A549 (cell line): ENCODE data around the gene SFT2D1. TPM values are rescaled to one million over a fixed set of nuclear protein-coding genes. Genes with fewer than 3 reads are reported as not detected.

Experiments used
- ATAC-seq, 2 experiments: fragments of 200-7000 bp in 1 of 2; fragments of >200 bp in 1 of 2; cut with Nextera tagmentation in 1 of 2; cut with Tn5 transposase in 1 of 2; 3 replicates each; pipeline versions ENCODE4 v1.8.0 to v1.9.1; 2018 to 2020; ENCODE audit warnings: mild to moderate bottlenecking in 1 of 2, moderate library complexity in 1 of 2
- CTCF ChIA-PET: fragments of 300-600 bp; sonication (Branson Sonifier 250); formaldehyde crosslinking; extraction: SDS; loops from one replicate; lab custom pipeline; 2021; ENCODE audit warnings: antibody characterized with exemption, inconsistent platforms; lab: Yijun Ruan, JAX
- POLR2A ChIA-PET: fragments of 350-600 bp; formaldehyde crosslinking; extraction: SDS; loops from one replicate; lab custom pipeline; 2021; ENCODE audit warnings: antibody characterized with exemption, inconsistent platforms; lab: Yijun Ruan, JAX
- DNase-seq, 2 experiments: peaks; one replicate each; pipeline versions ENCODE4 v3.0.0 to v3.0.0-alpha.2; 2011 to 2016; ENCODE audit warnings: low read depth in 1 of 2, low spot score in 1 of 2
- FAIRE-seq: peaks from 2 replicates; lab custom pipeline; 2011; peaks lifted over from hg19 to GRCh38; lab: Jason Lieb, UNC
- H3K27ac ChIP-seq, 2 experiments: fragments of >200 bp; sonication (Bioruptor Twin); formaldehyde crosslinking; 3 replicates each; pipeline ENCODE4 v1.5.1; 2016 to 2017
- H3K4me1 ChIP-seq: fragments of >200 bp; sonication (Bioruptor Twin); formaldehyde crosslinking; 3 replicates; pipeline ENCODE4 v1.6.1; 2016
- H3K4me2 ChIP-seq: fragments of >200 bp; sonication (Bioruptor Twin); formaldehyde crosslinking; 3 replicates; pipeline ENCODE4 v1.6.1; 2016
- H3K4me3 ChIP-seq: fragments of >200 bp; sonication (Bioruptor Twin); formaldehyde crosslinking; 3 replicates; pipeline ENCODE4 v1.5.1; 2016
- H3K9me3 ChIP-seq: fragments of >200 bp; sonication (Bioruptor Twin); formaldehyde crosslinking; 3 replicates; pipeline ENCODE4 v1.6.1; 2016
- ATOH8 ChIP-seq: fragments of 250-450 bp; sonication (Bioruptor Pico); IDR thresholded peaks from 2 replicates; pipeline ENCODE4 v1.5.0; 2020; ENCODE audit warnings: low read depth, mild to moderate bottlenecking, moderate library complexity
- BCL3 ChIP-seq: fragments of >200 bp; sonication (Bioruptor Twin); formaldehyde crosslinking; IDR thresholded peaks from 3 replicates; pipeline ENCODE4 v1.6.1; 2016
- CEBPB ChIP-seq, 2 experiments: fragments of >200 bp in 1 of 2; sonication (Bioruptor Twin) in 1 of 2; formaldehyde crosslinking in 1 of 2; IDR thresholded peaks; 2 replicates each; pipeline ENCODE4 v1.6.1; 2012 to 2016
- CHD4 ChIP-seq: fragments of 200-600 bp; sonication (generic); IDR thresholded peaks from 2 replicates; pipeline ENCODE4 v1.6.1; 2016; ENCODE audit warnings: antibody characterized with exemption, mild to moderate bottlenecking, borderline replicate concordance
- ESRRA ChIP-seq: fragments of 150-350 bp; IDR thresholded peaks from 2 replicates; pipeline ENCODE4 v1.6.1; 2014; ENCODE audit warnings: mild to moderate bottlenecking, low read length, borderline replicate concordance
- FOSB ChIP-seq: fragments of 250-450 bp; sonication (Bioruptor Pico); IDR thresholded peaks from 2 replicates; pipeline ENCODE4 v1.5.0; 2020; ENCODE audit warnings: mild to moderate bottlenecking, moderate library complexity
- FOXS1 ChIP-seq: fragments of 250-450 bp; sonication (Bioruptor Pico); IDR thresholded peaks from 2 replicates; pipeline ENCODE4 v1.5.0; 2020; ENCODE audit warnings: mild to moderate bottlenecking, moderate library complexity
- HDAC2 ChIP-seq: fragments of 200-600 bp; sonication (generic); IDR thresholded peaks from 2 replicates; pipeline ENCODE4 v1.6.1; 2016
- HMGXB4 ChIP-seq: fragments of 250-450 bp; sonication (Bioruptor Pico); IDR thresholded peaks from 2 replicates; pipeline ENCODE4 v1.5.0; 2021; ENCODE audit warnings: mild to moderate bottlenecking, moderate library complexity, borderline replicate concordance
- HOXA7 ChIP-seq: fragments of 250-450 bp; sonication (Bioruptor Pico); IDR thresholded peaks from 2 replicates; pipeline ENCODE4 v1.5.0; 2020; ENCODE audit warnings: mild to moderate bottlenecking, moderate library complexity
- HOXB13 ChIP-seq: fragments of 250-450 bp; sonication (Bioruptor Pico); IDR thresholded peaks from 2 replicates; pipeline ENCODE4 v1.5.0; 2020; ENCODE audit warnings: low read depth, mild to moderate bottlenecking, moderate library complexity
- JUN ChIP-seq, 2 experiments: fragments of >200 bp; sonication (Bioruptor Twin); formaldehyde crosslinking; IDR thresholded peaks; 2 replicates in 1 of 2; 3 replicates in 1 of 2; pipeline ENCODE4 v1.6.1; 2016 to 2017
- JUNB ChIP-seq: fragments of >200 bp; sonication (Bioruptor Twin); formaldehyde crosslinking; IDR thresholded peaks from 2 replicates; pipeline ENCODE4 v1.6.1; 2016
- KDM5A ChIP-seq: fragments of 200-600 bp; sonication (generic); IDR thresholded peaks from 2 replicates; pipeline ENCODE4 v1.6.1; 2016; ENCODE audit warnings: antibody characterized with exemption, mild to moderate bottlenecking
- MAZ ChIP-seq: fragments of 150-350 bp; IDR thresholded peaks from 2 replicates; pipeline ENCODE4 v1.6.1; 2014; ENCODE audit warnings: antibody characterized with exemption, low read depth, low read length, borderline replicate concordance
- PBX3 ChIP-seq: IDR thresholded peaks from 2 replicates; pipeline ENCODE4 v1.6.1; 2012
- POLR2A ChIP-seq: IDR thresholded peaks from 2 replicates; pipeline ENCODE4 v1.6.1; 2012; ENCODE audit warnings: mild to moderate bottlenecking, low read length
- POLR2AphosphoS2 ChIP-seq: conservative IDR thresholded peaks from 2 replicates; pipeline ENCODE4 v1.6.1; 2012; ENCODE audit warnings: low read length, improper control_type of control experiment, inconsistent platforms
- RAD21 ChIP-seq, 2 experiments: fragments of >200 bp in 1 of 2; sonication (Bioruptor Twin) in 1 of 2; formaldehyde crosslinking in 1 of 2; IDR thresholded peaks in 1 of 2; conservative IDR thresholded peaks in 1 of 2; 2 replicates in 1 of 2; 3 replicates in 1 of 2; pipeline ENCODE4 v1.6.1; 2012 to 2018; ENCODE audit warnings: inconsistent platforms in 1 of 2
- RCOR1 ChIP-seq: fragments of 150-350 bp; IDR thresholded peaks from 2 replicates; pipeline ENCODE4 v1.6.1; 2014; ENCODE audit warnings: antibody characterized with exemption, low read length, low read depth
- REST ChIP-seq: fragments of 200-600 bp; sonication (generic); IDR thresholded peaks from 2 replicates; pipeline ENCODE4 v1.6.1; 2016; ENCODE audit warnings: antibody characterized with exemption, mild to moderate bottlenecking, moderate library complexity
- RFX5 ChIP-seq: fragments of 450-650 bp; IDR thresholded peaks from 2 replicates; pipeline ENCODE4 v1.7.1; 2014; ENCODE audit warnings: antibody characterized with exemption, mild to moderate bottlenecking, moderate library complexity
- RNF2 ChIP-seq: fragments of 200-600 bp; sonication (generic); IDR thresholded peaks from 2 replicates; pipeline ENCODE4 v1.6.1; 2016; ENCODE audit warnings: low read depth, mild to moderate bottlenecking, antibody characterized with exemption, moderate library complexity, borderline replicate concordance
- TP53 ChIP-seq: fragments of 250-450 bp; sonication (Bioruptor Pico); IDR thresholded peaks from 2 replicates; pipeline ENCODE4 v1.5.0; 2021; ENCODE audit warnings: mild to moderate bottlenecking, moderate library complexity
- WGBS: methylation state at CpG from one replicate; pipeline ENCODE4 v1.1.6; 2017; ENCODE audit errors: missing lambda C conversion rate; 5-methylcytosine and 5-hydroxymethylcytosine counted together
- polyA plus RNA-seq, 4 experiments: library from polyadenylated mRNA; depleted of rRNA in 3 of 4; stranded (reverse); fragments of >200 nt; fragmentation: RNase III in 1 of 4; extraction: RNeasy Plus Mini Kit Qiagen cat#74134 plus additional on column Dnase treatment in 1 of 4; gene quantifications; 2 replicates in 3 of 4; 3 replicates in 1 of 4; pipeline ENCODE4 v1.2.3, GENCODE V29; 2011 to 2017

SFT2D1 gene
- polyA plus RNA-seq, 2 of the 4 experiments (the other 2 are of a cell fraction): 48.1 to 74.4 TPM

- Histone ChIP-seq H3K4me1 (peaks cover 2% of the 10 kb centered on the region; the same call in 1 of the 3 replicates), H3K4me3 (no peak overlapping the region), H3K27ac (no peak overlapping the region), H3K4me2 (no peak overlapping the region), H3K9me3 (no peaks in the 10 kb centered on the region)
- POLR2A ChIA-PET: no interaction called here
- no peak for ATAC-seq
- FAIRE-seq: no peak
- 11% methylated on average over 1 of the region's 1 CpG for WGBS
- CTCF ChIA-PET: no interaction called here
- no peak for TF ChIP-seq ATOH8 (CRISPR knock-in tag)
- TF ChIP-seq HMGXB4 (CRISPR knock-in tag): no peak
- no peak for TF ChIP-seq FOXS1 (CRISPR knock-in tag)
- TF ChIP-seq POLR2AphosphoS2: no peak
- TF ChIP-seq RFX5: no peak
- no peak for TF ChIP-seq FOSB
- no peak for TF ChIP-seq ESRRA
- TF ChIP-seq RAD21 (conservative IDR thresholded peaks at IDR 0.05 in 1 of 2, IDR thresholded peaks at IDR 0.05 in 1 of 2): no peak
- TF ChIP-seq PBX3: no peak
- TF ChIP-seq POLR2A: no peak
- TF ChIP-seq TP53: no peak
- no peak for TF ChIP-seq HOXA7
- no peak for TF ChIP-seq RCOR1
- no peak for DNase-seq
Observed at GRCh38 chr6:166379103-166379586, 36.8 kb upstream of the SFT2D1 start.

- Histone ChIP-seq H3K9me3 (no peaks in the 10 kb centered on the region), H3K4me1 (no peaks in the 10 kb centered on the region), H3K4me3 (no peak overlapping the region), H3K27ac (no peak overlapping the region), H3K4me2 (no peak overlapping the region)
- no peak for DNase-seq
- CTCF ChIA-PET: interaction anchor here (0.7 kb wide), 1 partner anchor 10 kb away, joined by 3 read pairs; no protein-coding TSS in a partner anchor
- no peak for ATAC-seq
- TF ChIP-seq HOXB13 (CRISPR knock-in tag): no peak
- TF ChIP-seq HMGXB4 (CRISPR knock-in tag): no peak
- TF ChIP-seq HOXA7: no peak
- TF ChIP-seq CEBPB (IDR thresholded peaks at IDR 0.05): no peak
- POLR2A ChIA-PET: no interaction called here
- FAIRE-seq: no peak
- 40% methylated on average over 2 of the region's 2 CpGs for WGBS
Observed at GRCh38 chr6:166377721-166378120, 35.4 kb upstream of the SFT2D1 start.

- 83% methylated on average over 1 of the region's 1 CpG for WGBS
- Histone ChIP-seq H3K9me3 (no peaks in the 10 kb centered on the region), H3K4me1 (no peaks in the 10 kb centered on the region), H3K4me2 (no peak overlapping the region), H3K27ac (no peak overlapping the region), H3K4me3 (no peak overlapping the region)
- ChIA-PET CTCF (no interaction called here), POLR2A (no interaction called here)
- DNase-seq: no peak
- no peak for ATAC-seq
- FAIRE-seq: no peak
- TF ChIP-seq CHD4 (no peak), MAZ (no peak), FOSB (no peak), KDM5A (no peak), BCL3 (no peak), REST (no peak), ESRRA (no peak), JUN (IDR thresholded peaks at IDR 0.05) (no peak), RCOR1 (no peak), JUNB (no peak), HDAC2 (no peak), RNF2 (no peak)
Observed at GRCh38 chr6:166375013-166375412, 32.7 kb upstream of the SFT2D1 start.
